ENCODE measurements around the gene DUXB.

Gene DUXB

GRCh38 chr16:75701361-75701760 lies at the start of gene DUXB:
Gene DUXB, minus strand, starts transcription at chr16:75701461. Its CDS starts 43 bp downstream, at chr16:75701418.
- DNase-seq, result no peak

GRCh38 chr16:75750528-75750927 lies 49.3 kb upstream of the DUXB start:
- DNase-seq, result no peak

GRCh38 chr16:75746359-75746758 lies 45.1 kb upstream of the DUXB start:
- no peak for DNase-seq

GRCh38 chr16:75745823-75746222 lies 44.6 kb upstream of the DUXB start:
- DNase-seq, result no peak

- no peak for DNase-seq
Measured at GRCh38 chr16:75745242-75745641, 44.0 kb upstream of the DUXB start.

GRCh38 chr16:75742424-75743047 lies 41.3 kb upstream of the DUXB start:
- DNase-seq, result no peak

GRCh38 chr16:75733305-75734211 lies 32.3 kb upstream of the DUXB start:
- DNase-seq, result no peak

GRCh38 chr16:75732871-75733270 lies 31.6 kb upstream of the DUXB start:
- no peak for DNase-seq

GRCh38 chr16:75727221-75727620 lies 26.0 kb upstream of the DUXB start:
- DNase-seq, result no peak

- no peak for DNase-seq
Measured at GRCh38 chr16:75726390-75726789, 25.1 kb upstream of the DUXB start, which contains the start of gene CPHXL. Gene CPHXL, minus strand, starts transcription at chr16:75726490. Its CDS starts 48 bp downstream, at chr16:75726442.

GRCh38 chr16:75718452-75718851 lies 17.2 kb upstream of the DUXB start:
- DNase-seq, result no peak

GRCh38 chr16:75714661-75715060 lies 13.4 kb upstream of the DUXB start:
- no peak for DNase-seq

- no peak for DNase-seq
Measured at GRCh38 chr16:75710344-75710743, 9.1 kb upstream of the DUXB start.

- DNase-seq, result no peak
Measured at GRCh38 chr16:75703306-75703705, 2.0 kb upstream of the DUXB start.

- DNase-seq, result no peak
Measured at GRCh38 chr16:75702242-75702641, 981 bp upstream of the DUXB start.

GRCh38 chr16:75697571-75697970 lies 3.7 kb downstream of the DUXB start:
- DNase-seq, result no peak

- DNase-seq, result no peak
Measured at GRCh38 chr16:75695708-75696107, 5.6 kb downstream of the DUXB start.

GRCh38 chr16:75687361-75687760 lies 13.9 kb downstream of the DUXB start:
- no peak for DNase-seq

GRCh38 chr16:75682308-75682707 lies 19.0 kb downstream of the DUXB start:
- no peak for DNase-seq

GRCh38 chr16:75679366-75679765 lies 21.9 kb downstream of the DUXB start:
- DNase-seq, result no peak

GRCh38 chr16:75676909-75677308 lies 24.4 kb downstream of the DUXB start, which contains the start of gene CPHXL2:
Gene CPHXL2, minus strand, starts transcription at chr16:75677009. Its CDS starts 10 bp downstream, at chr16:75676999.
- no peak for DNase-seq

GRCh38 chr16:75667503-75667902 lies 33.8 kb downstream of the DUXB start:
- DNase-seq, result no peak

GRCh38 chr16:75660726-75661302 lies 40.4 kb downstream of the DUXB start:
- DNase-seq, result no peak

GRCh38 chr16:75660321-75660720 lies 40.9 kb downstream of the DUXB start:
- no peak for DNase-seq
